ENCODE data around the gene CD247. TPM values are rescaled to one million over a fixed set of nuclear protein-coding genes. Genes with fewer than 3 reads are reported as not detected.

The CD247 gene
- total and polyA plus RNA-seq, 2 of the 13 experiments (the other 11 are each of a cell fraction or from before 2014, with no cell fraction given), result 0.20 TPM; not detected in 1

- no peak for TF ChIP-seq CREM (IDR thresholded peaks at IDR 0.05)
- TF ChIP-seq CREM (CRISPR knock-in tag; IDR thresholded peaks at IDR 0.05), result no peak
- TF ChIP-seq MXD1 (CRISPR knock-in tag; IDR thresholded peaks at IDR 0.05), result no peak
- TF ChIP-seq SRSF4 (IDR thresholded peaks at IDR 0.05; ENCODE audit: low read depth, low read length, poor library complexity, severe bottlenecking), result no peak
- TF ChIP-seq PATZ1 (CRISPR knock-in tag; IDR thresholded peaks at IDR 0.05), result no peak
- TF ChIP-seq RAD51 (IDR thresholded peaks at IDR 0.05; ENCODE audit: borderline replicate concordance), result no peak
- TF ChIP-seq EP300 (IDR thresholded peaks at IDR 0.05; ENCODE audit: low read depth in 2 of 2, low read length in 2 of 2), result no peak
- TF ChIP-seq EP300 (CRISPR knock-in tag; IDR thresholded peaks at IDR 0.05; ENCODE audit: borderline replicate concordance), result no peak
- no peak for TF ChIP-seq SP2 (CRISPR knock-in tag; IDR thresholded peaks at IDR 0.05)
- no peak for TF ChIP-seq ZNF703 (CRISPR knock-in tag; IDR thresholded peaks at IDR 0.05; ENCODE audit: borderline replicate concordance)
- no peak for TF ChIP-seq ZFY (CRISPR knock-in tag; IDR thresholded peaks at IDR 0.05)
- TF ChIP-seq KLF9 (CRISPR knock-in tag; IDR thresholded peaks at IDR 0.05; ENCODE audit: low read depth), result no peak
- Histone ChIP-seq H2AFZ (ENCODE audit: low read length) (no peak overlapping the region), H3K79me2 (ENCODE audit: insufficient read depth, low read length) (no peaks in the 10 kb centered on the region), H3K9ac (ENCODE audit: insufficient read depth, low read depth, low read length) (no peak overlapping the region), H3K4me1 (ENCODE audit: insufficient read depth, low read length) (no peaks in the 10 kb centered on the region), H3K4me2 (ENCODE audit: low read depth, low read length) (no peak overlapping the region), H3K36me3 (replicated peaks in 1 of 2; ENCODE audit: control insufficient read depth in 1 of 2, insufficient read depth in 2 of 2, low read length in 2 of 2) (no peaks in the 10 kb centered on the region), H3K4me3 (replicated peaks in 1 of 3; ENCODE audit: insufficient read depth in 1 of 3, low read depth in 2 of 3, low read length in 3 of 3) (no peak overlapping the region), H4K20me1 (ENCODE audit: insufficient read depth, low read length) (no peaks in the 10 kb centered on the region), H3K27ac (ENCODE audit: extremely low read length, insufficient read depth, low read length) (no peak overlapping the region), H3K27me3 (ENCODE audit: control insufficient read depth in 1 of 2, insufficient read depth in 2 of 2, low read length in 2 of 2) (peaks cover 8 to 53% of the 10 kb centered on the region in 2 experiments; a peak in 3 of 5 replicates), H3K9me3 (ENCODE audit: low read length) (no peaks in the 10 kb centered on the region)
- ChIA-PET POLR2A (no interaction called here), CTCF (ENCODE audit: low intra/inter-chr PET ratio, low total read pairs) (no interaction called here)
- ATAC-seq (no peak), FAIRE-seq (no peak), DNase-seq (ENCODE audit: low spot score) (no peak)
- intact Hi-C loops (cut with micrococcal nuclease; ENCODE audit: unreplicated experiment), result no loop called here
- WGBS (ENCODE audit: low lambda C conversion rate), result 4% methylated on average over 3 of the region's 3 CpGs
- in situ Hi-C loops (cut with HindIII; ENCODE audit: extremely low pct_ligation_motif_present, low pct_unique_long_range_greater_than_20kb), result no loop called here
- BruUV-seq (replicated peaks), result no TSS peak
Measured at GRCh38 chr1:167499664-167500101, 18.6 kb downstream of the CD247 start.
